NCI-H1436 treated with DMSO at 0.1 percent for 48 hours (cell line): ENCODE data around the gene RUNX1.

ENCODE experiments used
- DNase-seq: peaks from one replicate; lab custom pipeline; 2025; lab: John Stamatoyannopoulos, UW

RUNX1 gene

GRCh38 chr21:34992736-34993398 is 56.2 kb downstream of the RUNX1 start:
- DNase-seq = no peak

- no peak for DNase-seq
Measured at GRCh38 chr21:34992180-34992579, 56.9 kb downstream of the RUNX1 start.

GRCh38 chr21:34991366-34991957 is 57.6 kb downstream of the RUNX1 start:
- no peak for DNase-seq

- DNase-seq = no peak
Measured at GRCh38 chr21:34990842-34991241, 58.3 kb downstream of the RUNX1 start.

- no peak for DNase-seq
Measured at GRCh38 chr21:34989337-34990151, 59.6 kb downstream of the RUNX1 start.

- no peak for DNase-seq
Measured at GRCh38 chr21:34988625-34989024, 60.5 kb downstream of the RUNX1 start.

- no peak for DNase-seq
Measured at GRCh38 chr21:34988139-34988538, 61.0 kb downstream of the RUNX1 start.

- no peak for DNase-seq
Measured at GRCh38 chr21:34987501-34988072, 61.5 kb downstream of the RUNX1 start.

GRCh38 chr21:34986561-34987500 is 62.3 kb downstream of the RUNX1 start:
- DNase-seq = no peak

GRCh38 chr21:34984356-34985058 is 64.6 kb downstream of the RUNX1 start:
- DNase-seq = no peak

GRCh38 chr21:34983680-34984086 is 65.4 kb downstream of the RUNX1 start:
- DNase-seq = no peak

- DNase-seq = no peak
Measured at GRCh38 chr21:34981791-34982190, 67.3 kb downstream of the RUNX1 start.

- no peak for DNase-seq
Measured at GRCh38 chr21:34980423-34981115, 68.5 kb downstream of the RUNX1 start.

- DNase-seq = no peak
Measured at GRCh38 chr21:34979383-34979782, 69.7 kb downstream of the RUNX1 start.

GRCh38 chr21:34977333-34977732 is 71.8 kb downstream of the RUNX1 start:
- DNase-seq = no peak

GRCh38 chr21:34974162-34974981 is 74.7 kb downstream of the RUNX1 start:
- no peak for DNase-seq

- no peak for DNase-seq
Measured at GRCh38 chr21:34973685-34974084, 75.4 kb downstream of the RUNX1 start.

- no peak for DNase-seq
Measured at GRCh38 chr21:34971656-34972055, 77.4 kb downstream of the RUNX1 start.

- DNase-seq = no peak
Measured at GRCh38 chr21:34970566-34970965, 78.5 kb downstream of the RUNX1 start.

- DNase-seq = no peak
Measured at GRCh38 chr21:34970167-34970500, 79.0 kb downstream of the RUNX1 start.
